Brain pericyte (primary cell): ENCODE results near the gene C2CD2.

Experiments used
- DNase-seq: peaks from one replicate; pipeline ENCODE4 v3.0.0-alpha.2; 2012; ENCODE audit warnings: low read depth, low spot score

The C2CD2 gene

DNA sequence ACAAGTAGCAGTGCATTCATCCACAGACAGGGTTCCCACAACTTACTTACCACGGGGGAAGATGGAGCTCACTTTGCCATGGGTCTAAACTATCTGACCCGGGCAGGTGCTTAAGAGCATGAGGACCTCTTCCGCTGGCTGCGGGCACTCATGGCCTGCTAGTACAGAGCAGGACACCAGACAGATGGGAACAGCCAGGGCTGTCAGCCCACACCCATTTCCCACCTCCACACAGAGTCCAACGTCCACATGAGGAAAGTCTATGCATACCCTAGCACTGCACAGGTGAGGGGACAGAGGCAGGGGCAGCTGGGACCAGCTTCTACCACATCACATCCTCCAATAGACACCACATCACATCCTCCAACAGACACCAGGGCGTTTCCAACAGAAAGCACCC, 38.9 kb downstream of the C2CD2 start:
- no peak for DNase-seq

- no peak for DNase-seq
Observed at GRCh38 chr21:41914358-41914757, 39.5 kb downstream of the C2CD2 start.

DNA sequence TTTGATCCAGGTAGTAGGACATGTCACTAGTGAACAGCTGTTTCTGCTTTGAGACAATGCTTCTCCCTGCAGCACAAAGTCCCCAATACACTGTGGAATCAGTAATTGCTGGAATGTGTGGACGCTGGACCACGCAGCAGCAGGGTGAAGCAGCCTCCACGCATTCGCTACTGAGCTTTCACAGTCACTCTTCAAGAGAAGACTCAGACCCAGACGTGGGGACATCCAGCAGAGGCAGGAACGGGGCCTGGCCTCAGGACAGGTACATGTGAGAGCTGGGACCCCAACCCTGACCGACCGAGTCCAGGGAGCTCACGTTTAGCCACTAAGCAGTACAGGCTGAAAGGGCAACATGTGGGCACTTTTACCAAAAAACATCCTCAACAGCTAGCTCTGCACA, 40.6 kb downstream of the C2CD2 start:
- DNase-seq = no peak

DNA sequence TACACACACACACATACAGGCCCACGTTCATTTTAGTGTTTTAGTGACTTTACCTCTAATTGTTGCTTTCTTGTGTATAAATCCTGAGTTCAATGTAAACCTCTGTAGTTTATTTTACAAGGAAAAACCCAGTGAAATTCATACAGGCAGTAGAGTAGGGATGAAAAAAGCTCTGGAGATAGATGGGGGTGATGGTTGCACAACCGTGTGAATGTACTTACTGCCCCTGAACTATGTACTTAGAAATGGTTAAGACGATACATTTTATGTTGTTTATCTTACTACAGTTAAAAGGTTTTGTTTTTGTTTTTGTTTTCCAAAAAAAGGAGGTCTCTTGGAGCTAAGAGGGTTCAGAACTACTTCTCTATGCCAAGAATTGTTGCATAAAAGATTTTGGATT, 45.0 kb downstream of the C2CD2 start:
- no peak for DNase-seq

DNA sequence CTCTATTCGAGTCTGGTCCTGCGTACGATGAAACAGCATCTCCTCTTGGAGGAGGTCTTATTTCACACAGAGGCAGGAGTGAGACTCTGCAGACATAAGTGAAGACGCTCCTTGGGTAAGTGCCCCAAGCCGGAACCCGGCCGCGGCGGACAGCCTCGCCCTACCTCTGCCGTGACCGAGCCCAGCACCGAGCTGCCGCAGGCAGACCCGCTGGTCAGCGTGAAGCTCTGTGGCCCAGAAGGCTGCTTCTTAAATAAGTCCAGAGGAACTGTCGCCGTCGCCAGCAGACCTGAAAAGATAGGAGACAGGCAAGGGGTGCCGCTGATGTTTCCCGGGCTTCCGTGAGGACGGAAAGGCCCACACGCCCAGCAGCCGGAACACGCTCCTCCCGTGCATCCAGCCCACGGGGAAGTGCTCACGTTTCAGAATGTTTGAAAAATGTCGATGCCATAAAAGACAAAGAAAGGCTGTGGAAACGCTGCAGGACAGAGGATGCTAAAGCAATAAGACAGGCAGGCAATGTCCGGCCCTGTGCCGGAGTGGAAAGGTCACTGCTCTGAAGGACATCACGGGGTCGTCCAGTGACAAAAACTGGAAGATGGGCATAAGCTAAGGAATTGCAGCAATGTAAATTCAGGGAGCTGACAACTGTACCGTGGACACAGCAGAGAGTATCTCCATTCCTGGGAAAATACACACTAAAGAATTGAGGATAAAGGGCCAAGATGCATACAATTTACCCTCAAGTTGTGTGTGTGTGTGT, 46.1 kb downstream of the C2CD2 start:
- no peak for DNase-seq

- DNase-seq = no peak
Observed at GRCh38 chr21:41906770-41907169, 47.0 kb downstream of the C2CD2 start.

- DNase-seq = no peak
Observed at GRCh38 chr21:41903559-41904351, 50.1 kb downstream of the C2CD2 start.

DNA sequence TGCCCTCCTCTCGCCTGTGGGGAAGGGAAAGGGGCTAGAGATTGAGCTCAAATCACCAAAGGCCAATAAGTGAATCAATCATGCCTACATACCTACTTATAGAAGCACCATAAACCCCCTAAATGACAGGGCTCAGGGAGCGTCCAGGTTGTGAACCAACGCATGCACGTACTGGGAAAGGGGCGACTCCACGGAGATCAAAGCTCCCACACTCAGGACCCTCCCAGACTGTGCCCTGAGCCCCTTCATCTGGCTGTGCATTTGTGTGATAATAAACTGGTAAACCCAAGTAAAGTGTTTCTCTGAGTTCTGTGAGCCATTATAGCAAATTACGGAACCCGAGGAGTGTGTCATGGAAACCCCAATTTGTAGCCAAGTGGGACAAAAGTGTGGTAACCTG, 50.9 kb downstream of the C2CD2 start:
- no peak for DNase-seq

- DNase-seq = no peak
Observed at GRCh38 chr21:41901782-41902181, 52.0 kb downstream of the C2CD2 start.

- DNase-seq = no peak
Observed at GRCh38 chr21:41901099-41901498, 52.7 kb downstream of the C2CD2 start.

- no peak for DNase-seq
Observed at GRCh38 chr21:41900401-41900800, 53.4 kb downstream of the C2CD2 start.

DNA sequence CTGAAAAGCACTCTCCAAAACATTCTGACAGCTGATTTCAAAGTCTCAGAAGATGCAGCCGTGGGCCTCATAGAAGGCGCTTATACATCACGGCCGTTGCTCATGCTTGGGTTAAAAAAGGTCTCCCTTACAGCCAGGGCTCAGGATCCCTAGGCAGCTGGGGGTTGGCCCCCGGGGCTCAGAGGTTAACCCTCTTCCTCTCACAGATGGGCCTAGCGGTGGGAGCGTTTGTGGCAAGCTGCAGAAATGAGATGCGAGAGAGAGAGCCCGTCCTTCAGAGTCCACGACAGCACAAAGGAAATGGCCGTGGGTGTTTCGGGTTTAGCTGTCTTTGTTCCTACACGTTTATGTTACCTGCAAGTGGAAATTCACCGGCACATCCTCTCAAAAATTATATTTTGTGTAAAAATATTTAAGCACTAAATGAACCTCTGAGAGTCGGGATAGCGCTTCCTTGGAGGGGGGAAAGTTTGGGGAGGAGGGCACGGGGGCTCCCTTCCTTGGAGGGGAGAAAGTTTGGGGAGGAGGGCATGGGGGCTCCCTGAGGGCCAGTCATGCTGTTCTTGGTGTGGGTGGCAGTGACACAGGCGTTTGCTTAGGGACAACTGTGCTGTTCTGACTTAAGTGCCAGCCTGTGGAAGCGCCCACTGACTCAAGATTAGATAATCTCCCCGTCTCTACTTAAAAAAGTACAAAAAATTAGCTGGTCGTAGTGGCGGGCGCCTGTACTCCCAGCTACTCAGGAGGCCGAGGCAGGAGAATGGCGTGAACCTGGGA, 54.2 kb downstream of the C2CD2 start:
- no peak for DNase-seq

DNA sequence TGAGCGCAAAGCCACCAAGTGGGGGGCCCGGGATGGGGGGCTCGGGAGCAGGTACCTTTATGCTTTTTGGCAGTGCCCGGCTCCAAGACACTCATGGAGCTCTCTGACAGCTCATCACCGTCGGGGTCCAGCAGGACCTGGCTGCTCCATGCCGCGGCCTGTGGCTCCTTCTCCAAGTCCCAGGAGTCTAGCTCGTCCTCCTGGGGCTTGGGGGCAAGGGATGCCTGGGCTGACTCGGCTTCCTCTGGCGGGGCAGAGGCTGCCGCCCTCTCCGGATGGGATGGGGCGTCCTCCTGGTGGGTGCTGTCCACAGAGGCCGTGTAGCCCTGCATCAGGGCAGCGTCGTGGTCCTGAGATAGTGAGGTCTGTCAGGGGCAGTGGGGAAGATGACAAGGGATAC, 54.8 kb downstream of the C2CD2 start:
- no peak for DNase-seq

- DNase-seq = no peak
Observed at GRCh38 chr21:41897700-41898099, 56.1 kb downstream of the C2CD2 start.

DNA sequence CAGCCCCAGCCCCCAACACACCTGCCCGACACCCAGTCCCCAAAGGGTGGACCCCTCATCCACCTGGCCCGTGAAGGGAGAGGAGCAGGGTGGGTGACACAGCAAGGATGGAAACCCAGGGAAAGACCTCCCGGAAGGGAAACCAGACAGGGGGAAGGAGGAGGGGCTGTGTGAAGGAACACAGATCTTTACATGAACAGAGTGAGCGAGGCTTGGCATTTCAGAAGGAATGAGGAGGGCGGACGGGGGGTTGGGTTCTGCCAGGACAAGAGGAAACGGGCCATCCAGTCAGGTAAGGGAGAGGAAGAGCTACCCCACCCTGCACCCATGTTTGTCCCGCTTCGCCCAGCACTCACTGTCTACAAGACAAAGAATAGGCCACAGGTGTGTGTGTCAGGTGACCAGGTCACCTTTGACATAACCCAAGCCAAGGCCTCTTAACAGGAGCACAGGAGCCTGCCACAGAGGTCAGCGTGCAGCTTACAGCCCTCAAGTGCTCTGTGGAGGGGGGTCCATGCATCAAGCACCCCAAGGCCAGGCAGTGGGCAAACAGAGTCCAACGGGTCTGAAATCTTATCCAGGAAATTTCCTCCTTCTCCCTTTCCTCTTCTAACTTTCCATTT, 56.7 kb downstream of the C2CD2 start:
- DNase-seq = no peak

- no peak for DNase-seq
Observed at GRCh38 chr21:41895643-41896493, 58.0 kb downstream of the C2CD2 start.

DNA sequence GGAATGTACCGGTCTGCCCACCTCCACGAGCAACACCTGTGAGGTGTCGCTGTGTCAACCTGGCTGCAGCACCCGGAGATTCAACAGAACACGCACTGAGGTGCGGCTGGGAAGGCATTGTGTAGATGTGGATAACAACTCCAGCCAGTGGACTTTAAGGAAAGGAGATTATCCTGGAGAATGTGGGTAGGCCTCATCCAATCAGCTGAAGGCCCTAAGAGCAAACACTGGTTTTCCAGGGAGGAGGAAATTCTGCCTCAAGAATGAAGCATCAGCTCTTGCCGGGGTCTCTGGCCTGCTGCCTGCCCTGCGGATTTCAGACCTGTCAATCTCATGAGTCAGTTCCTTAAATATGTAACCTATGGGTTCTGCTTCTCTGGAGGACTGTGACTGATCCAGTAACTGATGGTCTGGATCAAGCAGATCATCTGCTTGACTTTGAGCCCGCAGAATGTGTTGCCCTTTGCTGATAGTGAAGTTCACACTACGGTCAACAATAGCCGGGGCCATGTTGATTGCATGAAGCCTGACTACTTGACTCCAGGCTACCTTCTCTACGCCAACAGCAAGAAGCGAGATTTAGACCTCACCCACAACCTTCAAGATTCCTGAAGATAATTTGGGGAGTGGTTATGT, 58.8 kb downstream of the C2CD2 start:
- no peak for DNase-seq

DNA sequence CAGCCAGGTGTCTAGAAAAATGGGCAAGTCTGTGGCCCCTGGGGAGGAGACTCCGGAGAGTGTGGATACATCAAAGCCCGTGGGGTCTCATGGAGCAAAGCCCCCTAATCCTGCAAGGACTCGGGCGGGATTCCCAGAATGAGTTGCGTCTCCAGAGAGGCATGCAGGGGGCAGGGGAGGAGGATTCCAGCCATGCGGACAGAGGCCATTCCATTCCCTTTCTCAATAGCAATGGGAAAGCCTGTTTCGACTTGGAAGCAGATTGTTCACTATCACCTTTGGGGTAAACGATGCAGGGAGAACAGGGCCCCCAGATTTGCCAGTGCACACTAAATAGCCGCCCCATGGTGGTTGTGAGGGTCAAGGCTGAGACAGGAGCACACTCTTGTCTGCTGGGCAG, 59.3 kb downstream of the C2CD2 start:
- DNase-seq = no peak

GRCh38 chr21:41892726-41893125, 61.1 kb downstream of the C2CD2 start:
- DNase-seq = no peak

GRCh38 chr21:41891132-41891531, 62.7 kb downstream of the C2CD2 start:
- DNase-seq = no peak

DNA sequence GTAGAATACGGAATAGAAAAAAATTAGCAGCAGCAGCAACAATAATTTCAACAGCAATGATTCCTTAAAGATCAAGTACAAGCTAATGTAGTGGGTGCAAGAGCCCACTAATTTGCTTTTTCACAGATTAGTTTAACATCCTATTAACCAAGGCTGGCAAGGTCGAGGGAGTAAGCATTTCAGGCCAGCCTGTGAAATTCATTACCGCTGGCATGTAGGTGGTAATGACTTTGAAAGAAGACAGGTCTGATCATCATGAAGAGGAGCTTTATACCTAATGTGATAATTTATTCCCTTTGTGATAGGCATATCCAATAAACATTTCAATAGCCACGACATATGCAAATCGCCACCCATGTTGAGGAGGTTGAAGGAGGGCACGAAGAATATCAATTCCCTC, 63.5 kb downstream of the C2CD2 start:
- DNase-seq = no peak
